Activated CD4-positive, alpha-beta T cell treated with anti-CD3 and anti-CD28 coated beads, Interleukin-2, amount 50 U/mL, for 1 hour (primary cell): ENCODE measurements around the gene STK32B.

ENCODE experiments used
- DNase-seq: peaks from one replicate; pipeline ENCODE4 v3.0.0-alpha.2; 2020

Gene STK32B

DNA sequence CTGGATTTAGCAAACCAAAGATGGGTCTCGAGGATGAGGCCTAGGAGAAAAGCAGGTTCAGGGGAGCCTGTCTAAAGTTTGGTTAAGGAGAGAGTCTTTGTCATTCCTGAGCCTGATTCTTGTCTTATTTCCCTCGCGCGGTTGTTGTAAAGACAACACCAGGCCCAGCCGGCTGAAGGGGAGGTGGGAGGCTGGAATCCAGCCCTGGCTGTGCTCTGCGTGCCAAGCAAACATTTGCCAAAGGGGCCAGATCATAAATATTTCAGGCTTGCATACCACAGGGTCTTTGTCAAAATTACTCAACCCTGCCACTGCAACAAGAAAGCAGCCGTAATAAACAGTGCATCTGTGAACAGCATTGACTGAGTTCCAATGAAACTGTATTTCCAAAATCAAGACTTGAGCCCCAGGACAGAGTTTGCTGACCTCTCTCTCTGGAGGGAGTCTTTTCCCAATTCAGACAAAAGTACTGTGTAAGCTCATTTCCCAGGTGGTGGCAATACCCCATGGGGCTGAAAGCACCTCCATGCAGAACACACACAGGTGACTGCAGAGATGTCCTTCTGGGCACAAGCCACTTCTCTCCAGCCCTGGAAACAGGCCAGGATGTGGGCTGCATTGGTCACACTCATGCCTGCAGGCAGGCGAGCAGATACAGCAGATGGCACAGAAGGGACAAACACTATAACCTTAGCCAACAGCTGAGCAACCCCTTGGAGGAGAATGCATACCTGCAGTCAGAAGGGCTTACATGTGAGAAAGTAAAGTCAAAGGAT, 320.3 kb downstream of the STK32B start:
- DNase-seq, result no peak

DNA sequence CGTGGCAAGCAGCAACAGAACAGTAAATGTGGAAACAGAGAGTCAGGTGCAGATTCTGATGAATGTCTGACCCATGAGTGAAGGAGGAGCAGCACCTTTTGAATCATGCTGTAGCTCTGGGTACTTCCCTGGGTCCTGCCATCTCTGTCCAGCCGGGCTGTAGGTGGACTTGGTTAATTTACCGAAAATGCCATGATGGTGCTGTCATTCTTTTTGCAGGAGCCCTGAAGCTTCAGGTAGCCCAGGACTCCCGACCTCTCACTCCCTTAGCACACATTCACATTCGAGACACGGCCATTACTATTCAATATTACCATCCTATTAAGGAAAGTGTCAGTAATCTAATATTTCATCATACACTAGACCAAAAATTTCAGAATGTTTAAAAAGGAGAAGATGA, 320.9 kb downstream of the STK32B start:
- no peak for DNase-seq

GRCh38 chr4:5373327-5373726, 322.0 kb downstream of the STK32B start:
- no peak for DNase-seq

DNA sequence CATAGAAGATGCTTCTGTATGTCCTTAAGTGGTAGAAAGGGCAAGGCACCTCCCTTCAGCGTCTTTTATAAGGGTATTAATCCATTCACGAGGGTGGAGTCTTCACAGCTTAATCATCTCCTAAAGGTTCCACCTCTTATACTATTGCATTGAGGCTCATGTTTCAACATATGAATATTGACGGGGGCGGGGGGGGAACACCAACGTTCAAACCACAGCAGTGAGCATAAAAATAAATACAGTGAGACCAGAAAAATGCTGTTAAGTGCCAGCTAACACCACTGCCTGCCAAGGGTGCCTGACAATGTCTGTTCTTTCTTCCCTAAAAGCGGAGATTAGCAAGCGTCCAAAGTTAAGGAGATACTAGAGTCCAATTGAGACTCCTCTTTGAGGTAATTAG, 323.3 kb downstream of the STK32B start:
- DNase-seq, result no peak

DNA sequence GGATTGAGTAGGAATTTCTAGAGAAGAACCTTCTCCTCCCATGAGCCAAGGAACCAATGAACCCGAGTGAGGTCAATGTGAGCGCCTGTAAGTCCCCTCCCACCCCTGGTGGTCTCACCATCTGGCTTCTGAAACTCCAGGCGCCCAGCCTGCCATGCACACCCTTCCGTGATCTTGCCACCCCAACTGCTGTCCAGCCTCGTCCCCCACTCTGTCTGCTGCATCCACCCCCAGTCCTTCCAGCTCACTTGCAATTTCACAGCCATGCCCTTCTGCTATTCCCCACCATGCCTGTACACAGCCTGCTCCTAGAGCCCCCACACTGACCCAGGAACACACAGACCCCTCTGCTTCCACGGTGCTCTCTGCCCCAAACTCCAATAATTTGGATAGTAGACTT, 323.7 kb downstream of the STK32B start:
- DNase-seq, result no peak

DNA sequence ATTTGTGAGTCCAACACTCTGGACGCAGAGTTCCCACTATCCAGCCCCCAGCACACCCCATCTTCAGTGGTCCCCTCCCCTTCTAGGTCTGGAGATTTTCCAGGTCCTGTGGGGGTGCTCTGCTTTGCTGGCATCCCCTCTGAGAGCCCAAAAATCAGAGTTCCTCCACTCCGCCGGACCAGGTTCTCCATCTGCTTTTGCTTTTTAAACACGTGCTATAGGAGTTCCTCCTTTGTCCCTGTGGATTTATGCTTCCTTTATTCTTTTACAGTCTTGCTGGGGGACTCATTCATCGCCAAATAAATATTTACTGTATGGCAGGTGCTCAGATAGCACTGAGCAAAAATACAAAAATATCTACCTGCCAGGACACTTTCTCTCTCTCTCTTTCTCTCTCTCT, 324.7 kb downstream of the STK32B start:
- no peak for DNase-seq

DNA sequence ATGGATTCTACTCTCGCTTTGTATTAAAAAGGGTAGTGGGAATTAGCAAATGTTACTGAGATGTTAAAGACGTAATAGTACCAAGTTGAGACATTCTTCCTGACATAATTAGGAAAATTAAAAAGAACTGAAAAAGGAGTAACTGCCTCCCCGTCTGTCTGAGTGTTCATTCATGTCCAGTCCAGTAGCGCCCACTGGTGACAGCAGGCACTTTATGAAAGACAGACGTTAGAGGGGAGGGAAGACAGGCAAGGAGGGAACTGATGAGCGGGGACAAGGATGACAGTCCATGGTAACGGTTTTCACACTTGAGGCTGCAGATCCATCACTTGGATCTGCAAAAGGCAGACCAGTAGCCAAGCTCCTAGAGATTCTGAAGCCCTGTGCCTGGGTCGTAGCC, 326.7 kb downstream of the STK32B start:
- no peak for DNase-seq

GRCh38 chr4:5379895-5380294, 328.6 kb downstream of the STK32B start:
- DNase-seq, result no peak

DNA sequence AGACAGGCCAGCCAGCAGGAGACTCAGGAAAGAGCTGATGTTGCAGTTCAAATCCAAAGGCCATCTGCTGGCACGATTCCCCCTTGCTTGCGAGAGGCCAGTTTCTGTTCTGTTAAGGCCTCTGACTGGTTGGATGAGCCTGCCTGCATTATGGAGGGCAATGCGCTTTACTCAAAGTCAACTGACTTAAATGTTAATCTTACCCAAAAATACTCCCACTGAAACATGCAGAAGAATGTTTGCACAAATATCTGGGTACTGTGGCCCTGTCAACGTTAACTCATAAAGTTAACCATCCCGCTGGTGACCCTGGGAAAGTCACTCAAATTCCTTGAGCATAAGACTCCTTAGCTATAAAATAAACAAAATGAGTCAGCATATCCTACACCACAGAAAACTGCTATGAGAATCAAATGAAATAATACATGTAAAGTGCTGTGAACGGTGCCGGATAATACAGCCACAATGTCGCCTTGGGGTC, 330.7 kb downstream of the STK32B start:
- no peak for DNase-seq

DNA sequence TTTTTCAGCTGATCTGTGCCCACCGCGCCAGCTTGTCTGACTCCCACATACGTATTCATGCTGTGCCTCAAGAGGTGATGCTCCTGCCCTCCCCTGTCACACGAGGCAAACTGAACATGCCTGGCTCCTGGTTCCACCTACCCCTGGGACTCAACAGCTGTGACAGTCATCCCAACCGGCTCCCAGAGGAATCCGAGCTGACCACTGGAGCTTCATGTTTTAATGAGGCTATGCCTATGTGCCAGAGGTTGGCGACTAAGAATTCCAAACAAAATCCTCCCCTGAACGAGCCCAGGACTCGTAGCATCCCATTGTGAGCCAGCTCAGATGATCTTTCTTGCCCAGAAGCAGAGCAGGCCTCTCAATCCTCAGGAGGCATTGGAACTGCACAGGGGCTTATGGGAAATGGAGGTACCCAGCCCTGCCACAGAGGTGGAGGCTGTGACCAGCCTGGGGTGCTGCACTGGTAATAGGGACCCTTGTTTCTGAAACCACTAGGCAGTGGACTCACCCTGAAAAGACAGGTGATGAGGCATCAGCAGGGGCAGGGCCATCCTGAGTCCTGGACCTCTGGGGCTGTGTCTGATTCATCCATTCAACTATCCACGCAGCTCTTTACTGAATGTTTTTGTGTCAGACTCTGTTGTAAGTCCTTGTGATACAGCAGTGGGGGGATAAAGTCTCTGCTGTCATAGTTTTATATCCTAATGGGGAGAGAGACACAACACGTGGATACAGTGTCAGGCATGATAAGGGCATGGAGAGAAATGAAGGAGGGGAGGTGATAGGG, 332.1 kb downstream of the STK32B start:
- DNase-seq, result no peak

GRCh38 chr4:5385741-5386311, 334.5 kb downstream of the STK32B start:
- DNase-seq, result no peak

DNA sequence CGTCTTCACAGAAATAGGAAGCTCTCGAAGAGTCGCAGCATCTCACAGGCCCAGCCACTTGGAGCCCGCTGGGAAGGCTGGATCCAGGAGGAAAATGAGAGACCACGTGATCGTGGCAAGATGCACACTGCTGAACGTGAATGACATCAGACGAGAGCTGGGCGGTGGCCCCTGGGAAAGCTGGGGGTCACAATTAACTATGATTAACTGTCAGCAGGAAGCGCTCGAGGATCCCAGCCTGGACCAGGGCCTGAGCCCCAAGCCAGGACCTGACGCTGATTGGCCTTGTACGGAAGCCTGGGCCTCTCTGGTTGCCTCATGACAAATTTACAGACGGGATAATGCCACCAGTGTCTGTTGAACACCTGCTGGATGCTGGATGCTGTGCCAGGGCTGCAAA, 335.6 kb downstream of the STK32B start:
- no peak for DNase-seq

DNA sequence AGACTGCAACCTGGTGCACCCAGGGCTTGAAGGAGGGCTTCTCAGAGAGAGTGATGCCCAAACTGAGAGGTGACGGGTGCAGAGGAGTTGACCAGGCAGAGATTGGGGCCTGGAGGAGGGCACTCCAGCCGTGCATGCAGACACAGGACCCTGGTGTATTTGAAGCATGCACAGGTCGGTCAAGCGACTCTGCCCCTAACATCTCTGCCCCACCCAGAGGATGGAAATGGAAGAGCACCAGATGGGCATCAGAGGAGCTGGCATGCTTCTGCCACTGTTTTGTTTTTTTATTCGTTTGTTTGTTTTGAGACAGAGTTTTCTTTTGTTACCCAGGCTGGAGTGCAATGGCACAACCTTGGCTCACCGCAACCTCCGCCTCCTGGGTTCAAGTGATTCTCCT, 336.2 kb downstream of the STK32B start:
- no peak for DNase-seq

DNA sequence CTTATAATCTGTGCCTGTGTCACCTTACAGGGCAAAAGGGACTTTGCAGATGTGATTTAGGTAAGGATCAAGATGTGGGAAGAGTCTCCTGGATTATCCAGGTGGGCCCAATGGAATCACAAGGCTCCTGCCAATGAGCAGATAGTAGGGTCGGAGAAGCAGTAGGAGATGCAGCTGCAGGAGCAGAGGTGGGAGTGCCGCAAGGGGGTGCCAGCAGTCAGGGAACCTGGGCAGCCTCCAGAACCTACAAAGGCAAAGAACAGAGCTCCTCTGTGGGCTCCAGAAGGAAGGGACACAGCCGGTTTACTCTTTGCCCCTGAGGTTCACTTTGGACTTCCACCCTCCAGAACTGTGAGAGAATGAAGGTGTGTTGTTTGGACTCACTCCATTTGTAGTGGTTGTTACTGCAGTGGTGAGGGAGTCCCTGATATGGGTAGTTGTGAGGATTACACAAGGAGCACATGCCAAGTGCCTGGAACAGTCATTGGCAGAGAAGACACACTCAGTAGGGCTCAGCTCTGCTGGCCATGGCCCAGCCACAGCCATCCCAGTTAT, 338.6 kb downstream of the STK32B start:
- no peak for DNase-seq

DNA sequence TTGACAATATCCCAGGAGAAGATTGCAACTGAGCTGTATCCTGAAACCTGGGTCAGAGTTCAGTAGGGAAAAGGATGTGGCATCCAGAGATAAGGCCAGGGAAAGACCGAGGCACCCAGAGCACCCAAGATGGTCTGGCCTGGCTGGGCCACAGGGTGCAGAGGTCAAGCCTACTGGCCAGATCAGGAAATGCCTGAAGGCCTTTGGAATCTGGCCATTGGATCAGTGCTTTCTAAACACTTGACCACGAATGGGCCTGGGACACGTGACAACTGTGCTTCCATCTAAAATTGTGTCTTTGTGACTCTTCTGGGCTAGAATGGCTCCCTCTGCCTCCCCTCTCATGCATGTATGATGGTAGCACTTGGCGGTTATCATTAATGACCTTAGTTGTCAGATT, 340.2 kb downstream of the STK32B start:
- no peak for DNase-seq

DNA sequence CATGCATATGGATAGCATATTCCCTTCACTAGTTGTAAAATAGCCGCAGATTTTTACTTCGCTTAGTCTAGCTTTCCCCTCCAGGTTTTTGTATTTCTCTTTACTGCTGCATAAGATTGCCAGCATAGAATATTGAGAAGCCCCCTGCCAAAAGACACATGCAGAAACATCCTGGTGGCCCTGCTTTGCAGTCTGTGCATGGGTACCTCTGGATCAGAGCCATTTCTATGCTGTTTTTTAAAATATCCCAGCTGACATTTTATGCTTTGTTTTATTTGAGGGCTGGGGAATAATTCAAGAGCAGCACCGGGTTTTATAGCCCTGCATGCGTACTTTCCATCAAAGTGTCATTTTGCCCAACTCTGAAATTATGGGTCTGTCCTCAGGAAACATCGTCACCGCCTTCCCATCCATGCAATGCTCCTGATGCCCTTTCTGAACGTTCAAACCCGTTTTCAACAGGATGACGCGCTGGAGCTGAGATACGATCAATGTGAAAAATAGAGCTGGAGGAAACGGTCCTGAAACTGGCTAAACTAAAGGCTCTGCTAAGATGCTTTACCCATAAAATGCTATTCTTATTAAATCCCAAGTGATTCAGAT, 342.7 kb downstream of the STK32B start:
- DNase-seq, result no peak

GRCh38 chr4:5395781-5396180, 344.5 kb downstream of the STK32B start:
- no peak for DNase-seq

- no peak for DNase-seq
Observed at GRCh38 chr4:5398056-5398455, 346.8 kb downstream of the STK32B start.

- no peak for DNase-seq
Observed at GRCh38 chr4:5399124-5399523, 347.8 kb downstream of the STK32B start.

DNA sequence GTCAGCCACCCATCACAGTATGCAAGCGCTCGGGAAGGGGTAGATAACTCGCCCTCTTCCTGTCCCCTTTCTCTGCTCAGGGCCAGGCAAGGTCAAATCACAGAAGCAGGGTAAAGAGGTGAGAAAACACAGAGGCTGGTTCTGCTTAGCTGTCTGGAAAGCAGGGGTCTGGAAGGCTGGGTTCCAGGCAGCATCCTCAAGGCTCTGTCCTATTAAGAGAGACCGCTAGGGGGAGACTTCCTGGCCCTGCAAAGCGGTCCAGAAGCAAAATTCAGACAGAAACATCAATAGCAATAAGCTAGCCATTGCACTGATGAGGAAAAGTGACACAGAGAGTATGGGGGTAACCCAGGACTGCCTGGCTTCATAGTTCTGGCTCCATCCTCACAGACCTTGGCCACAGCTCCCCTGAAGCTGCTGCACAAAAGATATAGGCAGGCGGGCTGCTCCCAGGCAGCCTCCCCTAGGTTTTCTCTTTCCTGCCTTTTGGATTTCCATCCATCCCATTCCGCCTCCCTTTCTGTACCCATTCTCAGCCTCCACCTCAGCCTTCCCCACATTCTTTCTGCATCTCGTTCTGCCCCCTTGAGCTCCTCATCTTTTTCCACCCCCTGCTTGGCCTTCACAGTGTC, 348.6 kb downstream of the STK32B start:
- no peak for DNase-seq

GRCh38 chr4:5403746-5404497, 352.6 kb downstream of the STK32B start:
- no peak for DNase-seq

DNA sequence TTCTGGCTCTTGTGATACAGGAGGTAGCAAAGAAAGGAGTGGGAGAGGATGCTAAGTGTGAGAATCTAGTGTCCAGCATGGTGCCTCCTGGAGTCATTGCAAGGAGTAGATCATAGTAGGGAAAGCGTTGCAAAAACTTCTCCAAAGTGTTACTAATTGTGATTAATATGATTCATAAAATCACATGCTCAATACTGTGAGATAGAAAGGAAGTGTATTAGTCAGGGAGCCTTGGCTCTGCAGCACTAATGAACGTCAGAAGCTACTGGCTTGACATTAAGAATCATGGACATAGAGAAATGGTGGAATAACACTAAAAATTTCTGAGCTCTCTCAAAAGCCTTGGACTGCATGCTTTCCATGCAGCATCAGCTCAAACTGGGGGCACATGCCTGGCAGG, 358.0 kb downstream of the STK32B start:
- no peak for DNase-seq
